GM10847 (cell line): ENCODE results near the gene POLR2I.

Experiments used
- POLR2A ChIP-seq: IDR thresholded peaks from 2 replicates; pipeline ENCODE4 v1.6.1; 2011; ENCODE audit not compliant: insufficient read length; ENCODE audit errors: extremely low read depth

POLR2I gene

GRCh38 chr19:36112678-36113077 is 2.0 kb downstream of the POLR2I start:
- TF ChIP-seq POLR2A: no peak

GRCh38 chr19:36111200-36111539 is 3.5 kb downstream of the POLR2I start:
- TF ChIP-seq POLR2A: no peak

GRCh38 chr19:36110487-36111199 is 4.0 kb downstream of the POLR2I start, which contains the start of gene OVOL3:
Gene OVOL3 (plus strand): TSS chr19:36111143. CDS start chr19:36111203, 60 bp downstream.
- no peak for TF ChIP-seq POLR2A

- TF ChIP-seq POLR2A: no peak
Measured at GRCh38 chr19:36108684-36109083, 6.0 kb downstream of the POLR2I start.

- TF ChIP-seq POLR2A: no peak
Measured at GRCh38 chr19:36106991-36107390, 7.7 kb downstream of the POLR2I start.

GRCh38 chr19:36106441-36106840 is 8.2 kb downstream of the POLR2I start:
- no peak for TF ChIP-seq POLR2A

- no peak for TF ChIP-seq POLR2A
Measured at GRCh38 chr19:36103842-36104552, 10.7 kb downstream of the POLR2I start.

GRCh38 chr19:36103040-36103626 is 11.5 kb downstream of the POLR2I start:
- TF ChIP-seq POLR2A: no peak

GRCh38 chr19:36101550-36102327 is 12.9 kb downstream of the POLR2I start:
- TF ChIP-seq POLR2A: no peak

- TF ChIP-seq POLR2A: no peak
Measured at GRCh38 chr19:36100476-36100875, 14.2 kb downstream of the POLR2I start.

- TF ChIP-seq POLR2A: no peak
Measured at GRCh38 chr19:36099166-36099785, 15.4 kb downstream of the POLR2I start.

GRCh38 chr19:36097036-36097435 is 17.6 kb downstream of the POLR2I start:
- no peak for TF ChIP-seq POLR2A

- TF ChIP-seq POLR2A: no peak
Measured at GRCh38 chr19:36093687-36094086, 21.0 kb downstream of the POLR2I start.

GRCh38 chr19:36093146-36093662 is 21.5 kb downstream of the POLR2I start:
- no peak for TF ChIP-seq POLR2A

- no peak for TF ChIP-seq POLR2A
Measured at GRCh38 chr19:36092566-36092965, 22.1 kb downstream of the POLR2I start.
